ENCODE results near the gene GMPS. TPM values are rescaled to one million over a fixed set of nuclear protein-coding genes. Genes with fewer than 3 reads are reported as not detected.

Gene GMPS
- total and polyA plus RNA-seq, 9 of the 15 experiments (the other 6 are each of a cell fraction or from before 2014, with no cell fraction given): 73.7 to 282 (median 156) TPM

GRCh38 chr3:155854141-155854940 is 16.1 kb upstream of the GMPS start, which contains the start of gene SLC33A1 (continued):
- TF ChIP-seq CBFA2T3 (IDR thresholded peaks at IDR 0.05) (no peak), ZNF140 (CRISPR knock-in tag; IDR thresholded peaks at IDR 0.05) (no peak), SREBF2 (CRISPR knock-in tag; IDR thresholded peaks at IDR 0.05) (peak; percentile 43; the same call in 1 of the 2 replicates), HOMEZ (CRISPR knock-in tag; IDR thresholded peaks at IDR 0.05) (no peak), ZHX1 (conservative IDR thresholded peaks at IDR 0.05; ENCODE audit: low read length) (0 out of 2 replicates have a peak, but pooled peaks have one; percentile 70), ZNF354B (CRISPR knock-in tag; IDR thresholded peaks at IDR 0.05) (no peak), SAP30 (IDR thresholded peaks at IDR 0.05; ENCODE audit: borderline replicate concordance, insufficient read depth, low read depth, low read length, poor library complexity, severe bottlenecking) (no peak), CLOCK (CRISPR knock-in tag; IDR thresholded peaks at IDR 0.05; ENCODE audit: borderline replicate concordance) (peak; percentile 83; the same call in 1 of the 2 replicates), SNIP1 (IDR thresholded peaks at IDR 0.05; ENCODE audit: low read depth) (no peak), MTA3 (IDR thresholded peaks at IDR 0.05; ENCODE audit: borderline replicate concordance) (peak; percentile 93), CREB3L1 (IDR thresholded peaks at IDR 0.05; ENCODE audit: borderline replicate concordance, low read depth) (peak; percentile 91), ELF1 (tag; IDR thresholded peaks at IDR 0.05) (peak; percentile 93), LARP7 (IDR thresholded peaks at IDR 0.05) (0 out of 2 replicates have a peak, but pooled peaks have one; percentile 63), GTF2E2 (tag; IDR thresholded peaks at IDR 0.05) (peak; percentile 75), POLR2A (conservative IDR thresholded peaks at IDR 0.05) (peak; percentile 95)
- TF ChIP-seq, protein P1, sequence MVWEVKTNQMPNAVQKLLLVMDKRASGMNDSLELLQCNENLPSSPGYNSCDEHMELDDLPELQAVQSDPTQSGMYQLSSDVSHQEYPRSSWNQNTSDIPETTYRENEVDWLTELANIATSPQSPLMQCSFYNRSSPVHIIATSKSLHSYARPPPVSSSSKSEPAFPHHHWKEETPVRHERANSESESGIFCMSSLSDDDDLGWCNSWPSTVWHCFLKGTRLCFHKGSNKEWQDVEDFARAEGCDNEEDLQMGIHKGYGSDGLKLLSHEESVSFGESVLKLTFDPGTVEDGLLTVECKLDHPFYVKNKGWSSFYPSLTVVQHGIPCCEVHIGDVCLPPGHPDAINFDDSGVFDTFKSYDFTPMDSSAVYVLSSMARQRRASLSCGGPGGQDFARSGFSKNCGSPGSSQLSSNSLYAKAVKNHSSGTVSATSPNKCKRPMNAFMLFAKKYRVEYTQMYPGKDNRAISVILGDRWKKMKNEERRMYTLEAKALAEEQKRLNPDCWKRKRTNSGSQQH (CRISPR knock-in tag; IDR thresholded peaks at IDR 0.05): no peak
- TF ChIP-seq, protein P2, sequence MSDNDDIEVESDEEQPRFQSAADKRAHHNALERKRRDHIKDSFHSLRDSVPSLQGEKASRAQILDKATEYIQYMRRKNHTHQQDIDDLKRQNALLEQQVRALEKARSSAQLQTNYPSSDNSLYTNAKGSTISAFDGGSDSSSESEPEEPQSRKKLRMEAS (CRISPR knock-in tag; IDR thresholded peaks at IDR 0.05): peak; percentile 94

Measured in K562 (cell line).